Stimulated activated CD4-positive, alpha-beta T cell treated with anti-CD3 and anti-CD28 coated beads, Interleukin-2, amount 100 ng/mL, for 48 hours (primary cell): ENCODE data around the gene SMYD3.

Experiments
- DNase-seq, 2 donors: peaks; one replicate each; pipeline ENCODE4 v3.0.0-alpha.2; 2020

Gene SMYD3

DNA sequence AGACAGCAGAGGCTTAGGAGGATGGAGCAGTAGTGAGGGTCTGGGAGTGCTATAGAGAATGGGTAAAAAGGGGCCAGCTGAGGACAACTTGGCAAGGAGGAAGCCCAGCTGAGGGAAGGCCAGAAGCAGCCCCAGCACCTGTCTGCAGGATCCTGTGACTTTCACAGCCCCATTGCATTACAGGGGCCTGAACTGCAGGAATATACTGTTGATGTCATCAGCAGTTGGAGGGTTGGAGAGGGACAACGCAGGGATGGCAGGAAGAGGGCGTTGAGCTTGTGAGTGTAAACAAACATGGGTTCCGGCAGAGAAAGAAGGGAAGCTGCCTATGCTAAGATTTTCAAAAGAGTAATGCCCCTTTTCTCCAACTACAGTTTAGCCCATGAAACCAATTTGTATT is 628.5 kb downstream of the SMYD3 start:
- no peak for DNase-seq

GRCh38 chr1:245877976-245878375 is 629.1 kb downstream of the SMYD3 start:
- DNase-seq = no peak

DNA sequence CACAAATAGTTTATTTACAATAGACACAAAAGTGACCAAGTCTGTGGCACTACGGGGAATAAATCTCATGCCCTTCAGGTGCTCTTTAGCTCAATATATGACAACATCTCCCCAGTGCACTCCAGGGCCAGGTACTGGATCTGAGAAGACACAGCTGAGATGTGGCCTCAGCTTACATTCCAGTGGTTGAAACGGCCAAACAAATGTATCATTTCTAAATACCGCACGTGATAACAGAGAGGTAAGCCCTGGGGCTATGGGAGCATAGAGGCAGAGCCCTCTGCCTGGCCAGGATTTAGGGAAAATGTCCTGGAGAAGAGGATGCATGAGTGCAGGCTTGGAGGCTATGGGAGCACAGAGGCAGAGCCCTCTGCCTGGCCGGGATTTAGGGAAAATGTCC is 630.5 kb downstream of the SMYD3 start:
- no peak for DNase-seq

DNA sequence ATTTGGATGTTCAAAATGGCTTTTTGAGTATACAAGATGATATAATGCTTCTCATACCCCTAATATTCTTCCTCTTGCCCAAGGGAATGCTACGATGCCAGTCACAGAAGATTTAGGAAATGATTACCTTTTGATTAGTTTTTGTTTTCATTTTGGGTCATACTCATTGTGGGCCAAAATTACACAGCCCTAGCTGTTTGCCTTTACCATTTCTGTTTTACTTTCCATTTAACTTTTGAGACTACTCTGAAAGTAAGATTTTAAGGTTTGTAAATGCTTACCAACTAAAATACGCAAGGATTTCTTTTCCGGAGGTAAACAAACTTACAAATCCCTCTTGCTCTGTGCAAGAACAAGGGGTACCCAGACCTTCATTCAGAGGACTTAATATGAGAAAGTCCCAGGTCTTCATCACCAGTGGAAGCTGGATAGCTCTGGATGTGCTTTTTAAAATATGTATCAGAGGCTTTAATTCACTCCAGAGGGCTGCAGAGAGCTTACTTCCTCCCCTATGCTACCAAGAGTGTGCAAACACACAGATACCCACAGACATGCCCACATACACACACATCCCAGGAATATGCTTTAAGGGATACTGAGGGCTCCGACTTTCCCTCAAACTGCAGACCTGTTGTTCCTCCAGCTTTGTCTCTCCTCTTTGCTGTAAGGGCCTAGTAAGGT is 631.4 kb downstream of the SMYD3 start:
- DNase-seq = no peak

GRCh38 chr1:245874942-245875580 is 632.0 kb downstream of the SMYD3 start:
- no peak for DNase-seq

- no peak for DNase-seq
These were observed 633.0 kb downstream of the SMYD3 start for GRCh38 chr1:245873883-245874671.

- no peak for DNase-seq
These were observed 634.0 kb downstream of the SMYD3 start for GRCh38 chr1:245873068-245873467.

DNA sequence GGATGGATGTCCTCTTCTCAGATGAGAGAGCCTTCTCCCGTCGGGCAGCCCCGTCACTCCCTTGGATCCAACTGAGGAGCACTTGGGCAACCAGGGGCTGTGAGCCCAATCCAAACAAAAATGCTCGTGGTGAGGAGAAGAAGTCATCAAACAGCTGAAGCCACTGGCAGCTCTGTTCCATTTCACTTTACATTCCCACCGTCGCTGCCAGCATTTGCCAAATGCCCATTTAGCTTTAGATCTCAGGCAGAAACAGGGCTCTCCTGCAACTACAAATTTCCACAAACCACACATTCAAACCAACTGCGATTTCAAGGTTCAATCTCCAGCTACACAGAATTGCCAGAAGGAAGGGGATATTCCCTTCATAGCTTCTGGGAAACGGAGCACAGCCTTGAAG is 634.6 kb downstream of the SMYD3 start:
- DNase-seq = no peak

- DNase-seq = no peak
These were observed 635.2 kb downstream of the SMYD3 start for GRCh38 chr1:245871915-245872314.

DNA sequence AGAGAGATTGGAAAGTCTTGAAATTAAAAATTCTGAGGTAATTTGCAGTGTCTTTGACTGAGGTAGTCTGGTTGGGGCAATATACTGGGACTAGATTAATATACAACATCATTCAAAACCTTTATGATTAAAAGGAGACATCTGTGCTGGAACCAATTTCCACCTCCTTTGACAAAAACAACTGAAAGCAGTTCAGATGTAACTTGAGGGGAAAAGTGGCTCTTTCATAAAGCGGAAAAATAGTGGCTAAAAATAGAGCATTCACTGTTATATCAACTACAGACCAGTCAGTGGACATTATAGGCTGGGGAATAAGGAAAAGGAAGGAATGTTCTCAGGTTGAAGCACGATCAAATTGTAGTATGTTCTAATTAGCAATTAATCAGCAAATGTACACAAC is 635.9 kb downstream of the SMYD3 start:
- DNase-seq = no peak

GRCh38 chr1:245870698-245871097 is 636.4 kb downstream of the SMYD3 start:
- DNase-seq = no peak

GRCh38 chr1:245869847-245870246 is 637.2 kb downstream of the SMYD3 start:
- no peak for DNase-seq

- DNase-seq = no peak
These were observed 639.3 kb downstream of the SMYD3 start for GRCh38 chr1:245867738-245868137.

GRCh38 chr1:245864872-245865271 is 642.2 kb downstream of the SMYD3 start:
- DNase-seq = no peak

DNA sequence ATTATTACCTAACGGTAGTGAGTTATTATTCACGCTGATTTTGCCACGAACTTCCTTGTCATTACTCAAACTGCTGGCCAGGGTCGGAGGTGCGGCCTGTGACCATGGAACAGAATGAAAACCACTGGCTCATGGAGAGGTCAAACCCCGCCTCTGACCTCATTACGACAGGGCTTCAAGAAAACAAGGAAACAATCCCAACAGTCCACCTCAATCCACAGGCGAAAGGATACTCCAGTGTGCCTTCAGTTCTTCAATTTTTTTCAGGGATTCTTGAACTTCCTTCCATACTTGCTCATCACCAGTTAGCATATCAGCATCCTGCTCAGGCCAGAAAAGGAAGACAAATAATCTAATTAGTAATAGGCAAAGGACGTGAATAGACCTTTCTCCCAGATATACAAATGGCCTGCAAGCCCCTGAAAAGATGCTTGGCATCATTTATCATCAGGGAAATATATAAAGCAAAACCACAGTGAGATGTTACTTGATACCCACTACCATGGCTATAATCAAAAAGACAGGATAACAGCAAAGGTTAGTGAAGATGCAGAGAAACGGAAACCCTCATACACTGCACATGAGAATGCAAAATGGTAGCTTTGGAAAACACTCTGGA is 643.4 kb downstream of the SMYD3 start:
- DNase-seq = no peak

- no peak for DNase-seq
These were observed 644.1 kb downstream of the SMYD3 start for GRCh38 chr1:245862812-245863540.

DNA sequence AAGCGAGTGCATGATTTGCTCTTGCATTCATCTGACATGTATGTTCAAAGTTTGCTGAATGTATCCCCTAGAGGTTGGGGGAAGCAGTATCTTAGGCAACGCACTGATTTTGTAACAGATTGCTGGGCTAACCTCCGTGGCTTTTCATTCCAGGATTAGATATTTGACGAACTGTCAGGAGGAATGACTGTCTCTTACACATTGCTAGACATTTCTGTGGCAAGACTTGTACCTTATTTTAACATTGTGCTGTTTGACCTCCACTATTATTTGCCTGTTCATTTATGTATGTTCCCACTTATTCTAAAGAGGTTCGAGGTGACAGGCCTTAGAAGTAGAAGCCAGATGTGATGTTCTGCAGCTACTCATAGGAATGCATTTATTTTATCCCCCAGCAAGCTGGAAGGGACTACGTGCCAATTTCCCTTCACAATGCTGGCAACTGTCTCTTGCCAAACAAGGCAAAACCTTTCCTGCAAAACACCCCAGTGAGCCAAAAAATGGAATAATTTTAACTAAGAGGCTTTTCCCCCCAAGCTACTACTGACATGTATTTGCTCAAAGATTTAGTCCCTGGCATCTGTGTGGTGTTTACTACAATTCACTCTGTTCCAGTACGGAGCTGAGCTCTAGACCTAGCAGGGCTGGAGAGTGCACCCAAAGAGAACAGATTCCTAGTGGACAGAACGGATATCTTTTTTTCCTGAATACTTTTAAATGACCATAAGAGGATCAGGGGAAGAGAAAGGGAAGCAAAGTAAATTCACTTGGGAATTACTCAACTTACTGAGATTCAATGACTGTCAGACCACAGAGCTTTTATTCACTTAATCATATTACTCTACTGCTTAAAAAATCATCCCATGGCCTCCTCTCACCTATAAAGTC is 646.2 kb downstream of the SMYD3 start:
- no peak for DNase-seq

DNA sequence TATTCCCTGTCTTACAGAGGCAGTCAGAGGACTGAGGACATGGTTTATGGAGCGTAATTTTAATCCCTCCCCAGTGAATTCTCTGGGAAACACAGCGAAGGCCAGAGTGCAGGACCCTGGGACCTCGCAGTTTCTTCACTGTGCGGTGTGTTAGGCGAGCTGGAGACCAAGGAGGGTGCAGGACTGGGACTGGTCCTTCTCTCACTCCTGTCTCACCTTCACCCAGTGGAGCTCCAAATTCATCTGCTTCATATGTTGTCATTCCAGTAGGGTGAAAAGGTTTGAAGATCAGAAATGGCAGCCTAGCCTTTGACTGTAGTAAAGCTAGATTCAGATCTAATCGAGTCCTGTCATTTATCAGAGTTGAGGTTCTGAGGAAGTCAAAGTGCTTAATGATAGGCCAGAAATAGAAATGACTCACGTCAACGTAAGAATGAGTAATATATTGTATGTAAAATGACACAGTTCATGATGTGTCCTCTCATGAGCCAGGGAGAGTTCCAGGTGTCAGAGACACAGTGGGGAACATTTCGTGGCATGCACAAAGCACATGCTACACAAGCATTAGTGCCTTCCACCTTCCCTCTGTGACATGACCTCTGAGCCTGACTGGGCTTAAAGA is 647.5 kb downstream of the SMYD3 start:
- DNase-seq = no peak

DNA sequence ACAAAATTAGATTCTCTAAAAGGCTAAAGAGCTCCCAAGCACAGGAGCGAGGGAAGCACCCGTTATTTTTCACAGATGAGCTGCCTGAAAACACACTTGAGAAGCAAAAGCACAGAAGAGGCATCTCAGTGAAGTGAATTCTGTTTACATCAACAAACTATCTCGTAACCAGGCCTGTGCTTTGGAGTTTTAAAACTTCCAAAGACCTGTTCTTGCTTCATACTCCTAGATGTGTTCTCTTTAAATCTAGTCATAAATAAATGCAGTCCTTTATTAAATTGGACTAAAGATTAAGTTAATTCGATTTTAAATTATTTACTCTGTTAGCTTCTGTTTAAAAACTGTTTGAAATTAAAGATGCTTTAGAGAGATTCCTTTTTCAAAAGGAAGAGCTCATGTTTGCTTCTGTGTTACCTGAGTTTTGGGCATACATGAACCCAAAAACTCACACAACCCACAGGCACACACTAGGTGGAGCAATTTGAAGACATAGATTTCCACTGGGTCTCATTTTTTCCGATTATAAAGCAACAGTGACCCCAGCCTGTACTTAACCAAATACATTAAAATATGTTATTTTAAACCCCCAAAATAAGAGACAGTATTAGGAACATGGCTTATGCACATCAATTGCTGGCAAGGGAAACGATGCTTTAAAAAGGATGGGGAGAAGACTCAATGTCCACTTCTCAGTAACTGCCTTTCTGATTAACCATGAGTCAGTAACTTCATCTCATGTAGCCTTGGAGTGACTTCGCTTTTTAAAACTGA is 648.2 kb downstream of the SMYD3 start:
- DNase-seq = no peak

DNA sequence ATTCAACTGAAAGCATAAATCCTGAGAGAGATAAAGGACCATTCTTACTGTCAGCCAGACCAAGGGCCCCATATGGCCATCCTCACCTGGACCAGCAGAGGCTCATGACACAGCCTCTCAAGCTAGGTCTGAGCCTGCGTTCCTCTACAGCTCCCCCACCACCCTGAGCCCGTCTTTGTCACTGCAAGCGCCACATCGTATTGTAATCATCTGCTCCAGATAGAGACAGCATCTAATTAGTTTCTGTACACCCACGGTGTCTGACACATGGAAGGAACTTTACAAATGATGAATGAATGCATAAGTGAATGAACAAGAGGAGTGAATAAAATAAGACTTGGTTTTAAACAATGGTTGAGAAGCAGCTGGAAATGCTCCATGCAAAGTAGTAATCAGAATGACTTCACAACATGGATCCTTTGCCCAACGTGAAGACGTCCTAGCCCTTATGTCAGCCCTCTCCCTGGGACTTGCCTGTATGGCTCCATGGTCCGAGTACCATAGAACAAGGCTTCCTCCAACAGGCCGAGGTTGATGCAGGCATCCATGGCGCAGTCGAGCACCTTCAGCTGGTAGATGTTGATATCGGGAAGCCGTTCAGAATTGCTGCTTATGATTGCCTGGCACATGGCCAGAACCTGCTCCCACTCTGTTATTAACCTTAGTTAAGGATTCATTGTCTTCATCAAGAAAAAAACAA is 648.9 kb downstream of the SMYD3 start:
- DNase-seq = no peak
